Stomach (tissue), 9 donors: ENCODE measurements around the gene ABCE1. TPM values are rescaled to one million over a fixed set of nuclear protein-coding genes. Genes with fewer than 3 reads are reported as not detected.

Experiments
- DNase-seq, 2 donors: peaks; one replicate each; pipeline versions ENCODE4 v3.0.0 to v3.0.0-alpha.2; 2013 to 2019
- H3K27ac ChIP-seq, 5 donors: fragments of 200-600 bp in 4 of 5; sonication (generic) in 4 of 5; one replicate each; pipeline ENCODE4 v1.5.1; 2013 to 2019; ENCODE audit warnings: mild to moderate bottlenecking in 1 of 5, moderate library complexity in 1 of 5
- H3K27me3 ChIP-seq, 3 donors: fragments of 200-600 bp; sonication (generic); one replicate each; pipeline ENCODE4 v1.5.1; 2017 to 2019; ENCODE audit warnings: mixed run types in 1 of 3
- H3K36me3 ChIP-seq, 4 donors: fragments of 200-600 bp; sonication (generic); 1 replicate in 3 of 4; 2 replicates in 1 of 4; pipeline ENCODE4 v1.5.1; 2016 to 2019
- H3K4me1 ChIP-seq, 4 donors: fragments of 200-600 bp; sonication (generic); one replicate each; pipeline ENCODE4 v1.5.1; 2016 to 2019
- H3K4me3 ChIP-seq, 4 donors: fragments of 200-600 bp; sonication (generic) in 3 of 4; one replicate each; pipeline ENCODE4 v1.5.1; 2016 to 2019; ENCODE audit warnings: mild to moderate bottlenecking in 1 of 4
- H3K9me3 ChIP-seq, 4 donors: fragments of 200-600 bp; sonication (generic); one replicate each; pipeline ENCODE4 v1.5.1; 2016 to 2019
- CTCF ChIP-seq, 7 experiments: fragments of 450-650 bp in 4 of 7; fragments of 200-600 bp in 3 of 7; sonication (generic) in 3 of 7; IDR thresholded peaks; one replicate each; pipeline ENCODE4 v1.5.1; 2016 to 2019; ENCODE audit warnings: antibody characterized with exemption in 7 of 7, control low read depth in 2 of 7, mild to moderate bottlenecking in 1 of 7
- EP300 ChIP-seq: sonication (generic); formaldehyde crosslinking; IDR thresholded peaks from one replicate; pipeline ENCODE4 v1.6.1; 2017; ENCODE audit warnings: antibody characterized with exemption
- POLR2A ChIP-seq, 4 donors: fragments of 450-650 bp; IDR thresholded peaks; one replicate each; pipeline ENCODE4 v1.6.1; 2016; ENCODE audit warnings: antibody characterized with exemption in 4 of 4, control low read depth in 2 of 4, mild to moderate bottlenecking in 1 of 4, moderate library complexity in 1 of 4
- POLR2AphosphoS5 ChIP-seq, 3 donors: sonication (generic); formaldehyde crosslinking; IDR thresholded peaks; one replicate each; pipeline ENCODE4 v1.6.1; 2016; ENCODE audit warnings: antibody characterized with exemption in 3 of 3
- WGBS, 5 donors: extraction: QIAGEN DNeasy Blood & Tissue Kit in 3 of 5; methylation state at CpG; one replicate each; pipeline versions ENCODE4 v1.1.5 to v1.1.7; 2013 to 2018; 5-methylcytosine and 5-hydroxymethylcytosine counted together
- intact Hi-C: fragments of 100-400 bp; cut with DNase I; formaldehyde crosslinking; loops from one replicate; pipeline ENCODE4 v1.15.1; 2023; ENCODE audit warnings: low total_unique reads
- polyA plus RNA-seq, 3 donors: library from polyadenylated mRNA; stranded (reverse); fragments of 200-250 nt; gene quantifications; one replicate each; pipeline ENCODE4 v1.2.3, GENCODE V29; 2013
- total RNA-seq, 5 donors: library from RNA; depleted of rRNA; stranded (reverse); fragments of >200 nt; gene quantifications; one replicate each; pipeline versions ENCODE4 v1.1.0 to v1.2.3, GENCODE V29; 2014 to 2016
- donor health status: healthy with polysubstance abuse.
- donor health status: Bipolar disorder and iron deficiency.
- donor health status: healthy.

The ABCE1 gene
- total and polyA plus RNA-seq, 8 donors: 16.9 to 108 (median 29.3) TPM

- no peaks in the 10 kb centered on the region for H3K27me3 ChIP-seq
- TF ChIP-seq CTCF (IDR thresholded peaks at IDR 0.05): no peak
- no peak for TF ChIP-seq POLR2AphosphoS5 (IDR thresholded peaks at IDR 0.05)
- TF ChIP-seq EP300: no peak
- TF ChIP-seq POLR2A (IDR thresholded peaks at IDR 0.05): no peak
- intact Hi-C loops: no loop called here
- WGBS, 5 donors: 89 to 95% (median 92%) methylated on average over 2 of the region's 2 CpGs
- H3K9me3 ChIP-seq: no peaks in the 10 kb centered on the region
- DNase-seq: no peak
- H3K36me3 ChIP-seq: peaks cover 12 to 97% (median 74%) of the 10 kb centered on the region in 4 donors
- no peak overlapping the region for H3K4me3 ChIP-seq
- H3K4me1 ChIP-seq: peaks cover 0 to 18% (median 5%) of the 10 kb centered on the region in 4 donors
- H3K27ac ChIP-seq: no peak overlapping the region
Measured at GRCh38 chr4:145156986-145157385, 58.9 kb downstream of the ABCE1 start.

- Histone ChIP-seq H3K27me3 (no peaks in the 10 kb centered on the region), H3K27ac (no peak overlapping the region), H3K4me3 (no peak overlapping the region), H3K36me3 (peaks cover 11 to 95% (median 83%) of the 10 kb centered on the region in 4 donors), H3K9me3 (no peaks in the 10 kb centered on the region), H3K4me1 (no peaks in the 10 kb centered on the region)
- no peak for DNase-seq
- TF ChIP-seq POLR2AphosphoS5 (IDR thresholded peaks at IDR 0.05) (no peak), CTCF (IDR thresholded peaks at IDR 0.05) (no peak)
- 42 to 48% (median 44%) methylated on average over 2 of the region's 2 CpGs for WGBS, 5 donors
- intact Hi-C loops: no loop called here
Measured at GRCh38 chr4:145161549-145161948, 63.4 kb downstream of the ABCE1 start.

GRCh38 chr4:145167887-145168286 is 69.8 kb downstream of the ABCE1 start:
- no peak overlapping the region for H3K4me3 ChIP-seq
- no peak overlapping the region for H3K27ac ChIP-seq
- H3K9me3 ChIP-seq: no peaks in the 10 kb centered on the region
- intact Hi-C loops: no loop called here
- H3K36me3 ChIP-seq: peaks cover 15 to 84% (median 67%) of the 10 kb centered on the region in 4 donors
- 94 to 99% (median 96%) methylated on average over 2 of the region's 2 CpGs for WGBS, 5 donors
- no peaks in the 10 kb centered on the region for H3K27me3 ChIP-seq
- DNase-seq: no peak
- TF ChIP-seq POLR2AphosphoS5 (IDR thresholded peaks at IDR 0.05): no peak
- no peak for TF ChIP-seq CTCF (IDR thresholded peaks at IDR 0.05)
- no peak for TF ChIP-seq POLR2A (IDR thresholded peaks at IDR 0.05)
- TF ChIP-seq EP300: no peak
- peaks cover 0 to 23% (median 0%) of the 10 kb centered on the region in 4 donors for H3K4me1 ChIP-seq

- H3K4me1 ChIP-seq: peaks cover 0 to 27% (median 0%) of the 10 kb centered on the region in 4 donors
- H3K27me3 ChIP-seq: no peaks in the 10 kb centered on the region
- intact Hi-C loops: no loop called here
- H3K36me3 ChIP-seq: peaks cover 15 to 76% (median 65%) of the 10 kb centered on the region in 4 donors
- TF ChIP-seq POLR2AphosphoS5 (IDR thresholded peaks at IDR 0.05) (no peak), CTCF (IDR thresholded peaks at IDR 0.05) (no peak), POLR2A (IDR thresholded peaks at IDR 0.05) (no peak), EP300 (no peak)
- no peaks in the 10 kb centered on the region for H3K9me3 ChIP-seq
- H3K4me3 ChIP-seq: no peak overlapping the region
- no peak for DNase-seq
- WGBS, 5 donors: 87 to 97% (median 95%) methylated on average over 2 of the region's 2 CpGs
- H3K27ac ChIP-seq: no peak overlapping the region
Measured at GRCh38 chr4:145168581-145169187, 70.6 kb downstream of the ABCE1 start.
